HG03558 (cell line): ENCODE measurements around the gene SH3YL1.

Experiments
- ATAC-seq: cut with Tn5 transposase; IDR thresholded peaks from one replicate; pipeline ENCODE4 v1.9.1; 2021; ENCODE audit warnings: moderate number of reproducible peaks; ENCODE audit not compliant: unreplicated experiment; ENCODE audit errors: extremely low read depth

SH3YL1 gene

GRCh38 chr2:228518-229278, 35.1 kb downstream of the SH3YL1 start:
- no peak for ATAC-seq

GRCh38 chr2:228115-228514, 35.7 kb downstream of the SH3YL1 start:
- no peak for ATAC-seq

GRCh38 chr2:223971-224760, 39.7 kb downstream of the SH3YL1 start:
- no peak for ATAC-seq

GRCh38 chr2:223451-223850, 40.4 kb downstream of the SH3YL1 start:
- no peak for ATAC-seq

GRCh38 chr2:216068-216467, 47.8 kb downstream of the SH3YL1 start:
- no peak for ATAC-seq

- no peak for ATAC-seq
Observed at GRCh38 chr2:213932-214693, 49.7 kb downstream of the SH3YL1 start.

- ATAC-seq = no peak
Observed at GRCh38 chr2:211486-212184, 52.2 kb downstream of the SH3YL1 start.

GRCh38 chr2:210660-211059, 53.2 kb downstream of the SH3YL1 start:
- ATAC-seq = no peak

GRCh38 chr2:209470-209869, 54.4 kb downstream of the SH3YL1 start:
- ATAC-seq = no peak

GRCh38 chr2:208335-208734, 55.5 kb downstream of the SH3YL1 start:
- no peak for ATAC-seq

GRCh38 chr2:203984-204383, 59.8 kb downstream of the SH3YL1 start:
- ATAC-seq = no peak

GRCh38 chr2:203401-203800, 60.4 kb downstream of the SH3YL1 start:
- ATAC-seq = no peak

- no peak for ATAC-seq
Observed at GRCh38 chr2:202945-203344, 60.9 kb downstream of the SH3YL1 start.

GRCh38 chr2:201648-202433, 62.0 kb downstream of the SH3YL1 start:
- ATAC-seq = no peak

GRCh38 chr2:199041-199966, 64.5 kb downstream of the SH3YL1 start:
- no peak for ATAC-seq

GRCh38 chr2:196406-196805, 67.4 kb downstream of the SH3YL1 start:
- no peak for ATAC-seq

- ATAC-seq = no peak
Observed at GRCh38 chr2:195932-196331, 67.9 kb downstream of the SH3YL1 start.

- no peak for ATAC-seq
Observed at GRCh38 chr2:193141-193671, 70.6 kb downstream of the SH3YL1 start.
